Coronary artery (tissue), 2 donors: ENCODE results near the gene PBX1.
A peak's percentile ranks its signal among the peaks of the same experiment; 100 is the strongest.

ENCODE experiments used
- DNase-seq: peaks from one replicate; pipeline ENCODE4 v3.0.0-alpha.2; 2017; ENCODE audit warnings: low spot score
- H3K27ac ChIP-seq, 2 donors: fragments of 200-600 bp; sonication (generic); one replicate each; pipeline ENCODE4 v1.5.1; 2016 to 2019
- H3K4me3 ChIP-seq: fragments of 200-600 bp; sonication (generic); 2 replicates; pipeline ENCODE4 v1.5.1; 2016; ENCODE audit warnings: mild to moderate bottlenecking, moderate library complexity
- CTCF ChIP-seq: fragments of 200-600 bp; sonication (generic); IDR thresholded peaks from one replicate; pipeline ENCODE4 v1.5.1; 2019; ENCODE audit warnings: antibody characterized with exemption

Gene PBX1

GRCh38 chr1:164719676-164720439 lies 160.9 kb downstream of the PBX1 start:
- DNase-seq: no peak
- Histone ChIP-seq H3K4me3 (no peak overlapping the region), H3K27ac (no peak overlapping the region)
- no peak for TF ChIP-seq CTCF

- H3K4me3 ChIP-seq: no peak overlapping the region
- peak overlapping the region in 1 of 2 donors; percentile 4 for H3K27ac ChIP-seq
- TF ChIP-seq CTCF: no peak
- DNase-seq: no peak
Measured at GRCh38 chr1:164720440-164721227, 161.7 kb downstream of the PBX1 start.

- DNase-seq: no peak
- H3K4me3 ChIP-seq: no peak overlapping the region
- H3K27ac ChIP-seq: no peak overlapping the region
- TF ChIP-seq CTCF: no peak
Measured at GRCh38 chr1:164721228-164721496, 162.2 kb downstream of the PBX1 start.

GRCh38 chr1:164723296-164723798 lies 164.4 kb downstream of the PBX1 start:
- Histone ChIP-seq H3K27ac (no peak overlapping the region), H3K4me3 (no peak overlapping the region)
- no peak for TF ChIP-seq CTCF
- no peak for DNase-seq

GRCh38 chr1:164725401-164725800 lies 166.4 kb downstream of the PBX1 start:
- no peak for TF ChIP-seq CTCF
- Histone ChIP-seq H3K27ac (no peak overlapping the region), H3K4me3 (no peak overlapping the region)
- no peak for DNase-seq

- no peak for TF ChIP-seq CTCF
- Histone ChIP-seq H3K4me3 (no peak overlapping the region), H3K27ac (no peak overlapping the region)
- no peak for DNase-seq
Measured at GRCh38 chr1:164726235-164726634, 167.3 kb downstream of the PBX1 start.

GRCh38 chr1:164728719-164729118 lies 169.7 kb downstream of the PBX1 start:
- no peak for DNase-seq
- Histone ChIP-seq H3K4me3 (no peak overlapping the region), H3K27ac (no peak overlapping the region)
- no peak for TF ChIP-seq CTCF
